ENCODE results near the gene ZBP1. TPM values are rescaled to one million over a fixed set of nuclear protein-coding genes. Genes with fewer than 3 reads are reported as not detected.

Gene ZBP1
- polyA plus RNA-seq, 1 of the 3 experiments (the other 2 are of a cell fraction) = not detected

- Histone ChIP-seq H3K4me2 (no peak overlapping the region), H3K27me3 (ENCODE audit: insufficient read depth) (peaks cover 32% of the 10 kb centered on the region), H3K4me3 (ENCODE audit: low read depth in 2 of 2, low read length in 1 of 2) (no peak overlapping the region), H3F3A (replicated peaks; ENCODE audit: insufficient read depth) (no peaks in the 10 kb centered on the region), H4K20me1 (ENCODE audit: insufficient read depth) (no peaks in the 10 kb centered on the region), H3K27ac (ENCODE audit: low read depth in 2 of 2, low read length in 1 of 2) (no peak overlapping the region), H3K9me2 (no peaks in the 10 kb centered on the region), H3K4me1 (ENCODE audit: control insufficient read depth in 1 of 2, insufficient read depth in 2 of 2, low read depth in 1 of 2, low read length in 1 of 2) (no peaks in the 10 kb centered on the region), H3K9me3 (no peaks in the 10 kb centered on the region), H3K9ac (no peak overlapping the region), H3K79me2 (ENCODE audit: insufficient read depth) (no peaks in the 10 kb centered on the region), H2AFZ (ENCODE audit: low read depth) (no peak overlapping the region), H3K36me3 (replicated peaks in 1 of 2; ENCODE audit: control insufficient read depth in 1 of 2, insufficient read depth in 2 of 2, low read length in 1 of 2) (no peaks in the 10 kb centered on the region)
- 6% methylated on average over 2 of the region's 3 CpGs for WGBS (ENCODE audit: low lambda C conversion rate)
- no peak for TF ChIP-seq EP300 (IDR thresholded peaks at IDR 0.05; ENCODE audit: borderline replicate concordance in 1 of 2, low read depth in 1 of 2, low read length in 1 of 2)
- TF ChIP-seq TEAD4 (IDR thresholded peaks at IDR 0.05; ENCODE audit: borderline replicate concordance, insufficient read depth) = no peak
- no peak for TF ChIP-seq MAX (IDR thresholded peaks at IDR 0.05; ENCODE audit: low read depth)
- TF ChIP-seq EZH2phosphoT487 (IDR thresholded peaks at IDR 0.05; ENCODE audit: borderline replicate concordance, low read depth) = no peak
- TF ChIP-seq JUND (IDR thresholded peaks at IDR 0.05) = no peak
- no peak for TF ChIP-seq GATA2 (CRISPR knock-in tag; IDR thresholded peaks at IDR 0.05)
- ChIA-PET CTCF (no interaction called here), POLR2A (no interaction called here)
- DNase-seq = no peak
Measured at GRCh38 chr20:57556980-57557274, 63.3 kb downstream of the ZBP1 start.

- Histone ChIP-seq H3K27me3 (ENCODE audit: insufficient read depth) (peaks cover 31% of the 10 kb centered on the region), H2AFZ (ENCODE audit: low read depth) (no peak overlapping the region), H3K4me3 (ENCODE audit: low read depth in 2 of 2, low read length in 1 of 2) (no peak overlapping the region), H3K9ac (no peak overlapping the region), H3K4me2 (no peak overlapping the region), H3K9me3 (no peaks in the 10 kb centered on the region), H3K4me1 (ENCODE audit: control insufficient read depth in 1 of 2, insufficient read depth in 2 of 2, low read depth in 1 of 2, low read length in 1 of 2) (no peaks in the 10 kb centered on the region), H3K27ac (ENCODE audit: low read depth in 2 of 2, low read length in 1 of 2) (no peak overlapping the region), H3K79me2 (ENCODE audit: insufficient read depth) (no peaks in the 10 kb centered on the region), H3K9me2 (no peaks in the 10 kb centered on the region), H3K36me3 (replicated peaks in 1 of 2; ENCODE audit: control insufficient read depth in 1 of 2, insufficient read depth in 2 of 2, low read length in 1 of 2) (no peaks in the 10 kb centered on the region), H4K20me1 (ENCODE audit: insufficient read depth) (no peaks in the 10 kb centered on the region), H3F3A (replicated peaks; ENCODE audit: insufficient read depth) (no peaks in the 10 kb centered on the region)
- DNase-seq = no peak
- TF ChIP-seq GABPA (IDR thresholded peaks at IDR 0.05; ENCODE audit: low read depth) (no peak), USF1 (IDR thresholded peaks at IDR 0.05; ENCODE audit: borderline replicate concordance, low read depth) (no peak), ZBTB33 (IDR thresholded peaks at IDR 0.05; ENCODE audit: borderline replicate concordance, low read depth) (no peak), RFX5 (IDR thresholded peaks at IDR 0.05; ENCODE audit: low read length) (no peak), TAF1 (IDR thresholded peaks at IDR 0.05; ENCODE audit: borderline replicate concordance, low read depth, low read length) (no peak), YY1 (IDR thresholded peaks at IDR 0.05; ENCODE audit: low read depth) (no peak), TEAD4 (IDR thresholded peaks at IDR 0.05; ENCODE audit: borderline replicate concordance, insufficient read depth) (no peak), FOXM1 (IDR thresholded peaks at IDR 0.05; ENCODE audit: low read depth) (no peak), USF2 (IDR thresholded peaks at IDR 0.05; ENCODE audit: borderline replicate concordance, low read depth, low read length) (no peak), RXRA (IDR thresholded peaks at IDR 0.05; ENCODE audit: borderline replicate concordance, low read depth) (no peak), MXI1 (IDR thresholded peaks at IDR 0.05; ENCODE audit: low read depth, low read length) (no peak), POLR2AphosphoS5 (IDR thresholded peaks at IDR 0.05; ENCODE audit: low read depth, low read length) (no peak), NRF1 (IDR thresholded peaks at IDR 0.05; ENCODE audit: low read depth, low read length) (no peak), RCOR1 (IDR thresholded peaks at IDR 0.05; ENCODE audit: low read length) (no peak), MEF2A (IDR thresholded peaks at IDR 0.05; ENCODE audit: borderline replicate concordance, low read depth) (no peak), CHD2 (IDR thresholded peaks at IDR 0.05; ENCODE audit: low read length, partially characterized antibody) (no peak)
- ChIA-PET CTCF (interaction anchor here (0.7 to 1.1 kb wide), 2 partner anchors 14 to 30 kb away, joined by 3 read pairs; no protein-coding TSS in a partner anchor), POLR2A (no interaction called here)
- 38% methylated on average over 10 of the region's 11 CpGs for WGBS (ENCODE audit: low lambda C conversion rate)
Measured at GRCh38 chr20:57555457-57556184, 64.6 kb downstream of the ZBP1 start.
